CD4-positive, CD25-positive, alpha-beta regulatory T cell (primary cell): ENCODE results near the gene EFCAB12. TPM values are rescaled to one million over a fixed set of nuclear protein-coding genes. Genes with fewer than 3 reads are reported as not detected.

Experiments used
- ATAC-seq, 2 donors: fragments of 150-1000 bp; cut with Tn5 transposase; one replicate each; pipeline ENCODE4 v1.10.0; 2021; ENCODE audit warnings: low read depth in 2 of 2, moderate number of reproducible peaks in 2 of 2, moderate library complexity in 1 of 2
- DNase-seq, 3 donors: peaks; one replicate each; pipeline versions ENCODE4 v3.0.0 to v3.0.0-alpha.2; 2012 to 2022; ENCODE audit warnings: mixed read lengths in 1 of 3
- H3K27ac ChIP-seq: one replicate; pipeline ENCODE4 v1.7.0; 2013; ENCODE audit warnings: mild to moderate bottlenecking, low read length; ENCODE audit not compliant: insufficient read depth, poor library complexity, severe bottlenecking
- H3K27me3 ChIP-seq: one replicate; pipeline ENCODE4 v1.7.0; 2013; ENCODE audit warnings: low read length; ENCODE audit not compliant: control insufficient read depth, insufficient read depth
- H3K36me3 ChIP-seq: one replicate; pipeline ENCODE4 v1.7.0; 2013; ENCODE audit warnings: mild to moderate bottlenecking, low read length, moderate library complexity; ENCODE audit not compliant: control insufficient read depth, insufficient read depth
- H3K4me1 ChIP-seq: 2 replicates; pipeline ENCODE4 v1.7.0; 2013; ENCODE audit warnings: mild to moderate bottlenecking, low read length; ENCODE audit not compliant: insufficient read depth, control insufficient read depth, poor library complexity, severe bottlenecking
- H3K4me3 ChIP-seq: one replicate; pipeline ENCODE4 v1.7.0; 2013; ENCODE audit warnings: low read depth, mild to moderate bottlenecking, low read length, moderate library complexity
- H3K9me3 ChIP-seq, 2 experiments: 1 replicate in 1 of 2; 2 replicates in 1 of 2; pipeline ENCODE4 v1.7.0; 2013; ENCODE audit warnings: low read length in 2 of 2, mild to moderate bottlenecking in 1 of 2, moderate library complexity in 1 of 2; ENCODE audit not compliant: control insufficient read depth in 2 of 2
- H3K27ac Mint-ChIP-seq, 3 donors: one replicate each; pipeline ENCODE4 v1.8.0; 2020 to 2022; ENCODE audit warnings: mild to moderate bottlenecking in 3 of 3, mixed read lengths in 3 of 3, moderate library complexity in 2 of 3
- H3K27me3 Mint-ChIP-seq: one replicate; pipeline ENCODE4 v1.8.0; 2022; ENCODE audit warnings: mild to moderate bottlenecking, mixed read lengths
- H3K36me3 Mint-ChIP-seq: one replicate; pipeline ENCODE4 v1.8.0; 2020; ENCODE audit warnings: mixed read lengths
- H3K4me1 Mint-ChIP-seq, 4 donors: one replicate each; pipeline ENCODE4 v1.8.0; 2020 to 2022; ENCODE audit warnings: mixed read lengths in 4 of 4, mild to moderate bottlenecking in 1 of 4
- H3K4me3 Mint-ChIP-seq, 4 donors: one replicate each; pipeline ENCODE4 v1.8.0; 2020 to 2022; ENCODE audit warnings: mild to moderate bottlenecking in 4 of 4, mixed read lengths in 4 of 4, moderate library complexity in 3 of 4
- H3K9me3 Mint-ChIP-seq, 7 donors: one replicate each; pipeline ENCODE4 v1.8.0; 2020 to 2022; ENCODE audit warnings: mixed read lengths in 7 of 7, mild to moderate bottlenecking in 3 of 7, moderate library complexity in 2 of 7
- polyA plus RNA-seq, 4 donors: library from polyadenylated mRNA; unstranded; fragments of 300-500 nt; fragmentation: Illumina TruSeq; gene quantifications; one replicate each; pipeline ENCODE4 v1.2.3, GENCODE V29; 2021
- total RNA-seq: library from RNA; stranded (reverse); gene quantifications from one replicate; pipeline ENCODE4 v1.2.3, GENCODE V29; 2022

EFCAB12 gene
- total and polyA plus RNA-seq, 5 donors from 2014 or later, result 0.05 to 2.2 (median 0.09) TPM; not detected in 1

DNA sequence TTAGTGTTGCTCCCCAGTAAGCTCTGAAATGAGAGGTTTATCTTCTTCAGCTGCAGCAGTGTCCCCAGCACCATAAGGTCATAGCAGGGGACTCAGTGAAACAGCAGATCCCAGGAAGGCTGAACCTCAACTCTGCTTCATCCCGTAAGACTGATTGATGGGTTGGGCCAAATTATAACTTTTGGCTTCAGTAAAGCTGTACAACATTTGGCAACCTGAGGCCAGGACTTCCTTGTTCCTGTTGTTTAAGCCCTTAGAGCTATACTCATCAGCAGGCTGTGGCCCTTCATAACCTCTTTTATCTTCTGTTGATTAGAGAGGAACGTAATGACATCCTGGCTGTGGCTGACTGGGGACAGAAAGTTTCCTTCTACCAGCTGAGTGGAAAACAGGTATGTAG is 40.6 kb upstream of the EFCAB12 start:
- Mint-ChIP-seq H3K4me3 (no peak overlapping the region), H3K9me3 (no peaks in the 10 kb centered on the region), H3K36me3 (peaks cover 26% of the 10 kb centered on the region), H3K27ac (peak overlapping the region; percentile 76 to 86 (median 78)), H3K4me1 (peaks cover 12 to 21% (median 17%) of the 10 kb centered on the region in 4 donors), H3K27me3 (no peaks in the 10 kb centered on the region)
- H3K4me3 ChIP-seq, result no peak overlapping the region
- peak overlapping the region; percentile 59 for H3K27ac ChIP-seq
- peaks cover 10% of the 10 kb centered on the region for H3K4me1 ChIP-seq
- ATAC-seq (peak; percentile 83 to 96), DNase-seq (peak in 2 of 3 donors; percentile 37 to 62)
- H3K9me3 ChIP-seq, result no peaks in the 10 kb centered on the region
- H3K36me3 ChIP-seq, result peaks cover 4% of the 10 kb centered on the region
- H3K27me3 ChIP-seq, result no peaks in the 10 kb centered on the region

DNA sequence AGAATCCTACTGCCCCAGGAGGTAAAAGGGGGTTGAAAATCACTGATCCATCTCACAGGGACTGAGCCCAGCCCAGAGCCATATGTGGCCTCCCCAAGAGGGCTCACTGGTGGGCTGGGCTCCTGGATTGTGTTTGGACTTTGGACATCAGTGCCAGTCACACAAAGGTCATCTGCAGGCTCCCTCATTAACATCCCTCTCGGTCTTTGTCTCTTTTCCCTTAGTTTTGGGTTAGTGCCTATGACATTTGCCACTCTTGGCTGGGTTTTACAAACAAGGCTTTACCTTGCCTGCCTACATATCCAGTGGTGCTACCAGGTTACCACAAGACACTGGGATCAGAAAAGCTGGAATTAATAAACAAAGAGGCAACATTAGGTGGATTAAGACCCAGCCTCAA is 39.5 kb upstream of the EFCAB12 start:
- H3K4me3 Mint-ChIP-seq, result no peak overlapping the region
- Histone ChIP-seq H3K27ac (no peak overlapping the region), H3K9me3 (no peaks in the 10 kb centered on the region), H3K36me3 (peaks cover 7% of the 10 kb centered on the region), H3K4me1 (peaks cover 10% of the 10 kb centered on the region), H3K4me3 (no peak overlapping the region), H3K27me3 (no peaks in the 10 kb centered on the region)
- H3K27me3 Mint-ChIP-seq, result no peaks in the 10 kb centered on the region
- peak overlapping the region in 2 of 3 donors; percentile 5 to 76 for H3K27ac Mint-ChIP-seq
- peaks cover 31% of the 10 kb centered on the region for H3K36me3 Mint-ChIP-seq
- no peak for ATAC-seq
- peaks cover 12 to 21% (median 17%) of the 10 kb centered on the region in 4 donors for H3K4me1 Mint-ChIP-seq
- DNase-seq, result no peak
- no peaks in the 10 kb centered on the region for H3K9me3 Mint-ChIP-seq

DNA sequence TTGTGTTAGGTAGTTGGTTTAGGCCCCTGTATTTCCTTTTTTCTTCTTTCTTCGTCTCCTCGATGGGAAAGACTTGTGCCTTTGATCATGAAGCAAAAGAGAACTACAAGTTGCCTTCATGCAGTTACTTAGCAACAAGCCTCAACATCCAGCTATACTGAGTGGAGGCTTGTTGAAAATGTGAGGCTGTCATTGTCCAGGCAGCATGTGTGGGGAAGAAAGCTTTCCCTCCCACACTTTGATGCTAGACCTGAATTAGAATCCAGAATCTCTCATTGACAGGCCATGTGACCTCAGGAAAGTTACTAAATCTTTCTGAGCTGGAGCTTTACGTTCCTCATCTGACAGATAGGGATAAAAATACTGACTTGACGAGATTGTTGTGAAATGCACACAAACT is 35.3 kb upstream of the EFCAB12 start:
- Mint-ChIP-seq H3K4me1 (peaks cover 1 to 8% (median 4%) of the 10 kb centered on the region in 4 donors), H3K9me3 (no peaks in the 10 kb centered on the region), H3K36me3 (peaks cover 30% of the 10 kb centered on the region), H3K27me3 (no peaks in the 10 kb centered on the region), H3K27ac (no peak overlapping the region), H3K4me3 (no peak overlapping the region)
- Histone ChIP-seq H3K27me3 (no peaks in the 10 kb centered on the region), H3K36me3 (peaks cover 3% of the 10 kb centered on the region), H3K4me1 (peaks cover 1% of the 10 kb centered on the region), H3K27ac (no peak overlapping the region), H3K9me3 (no peaks in the 10 kb centered on the region), H3K4me3 (no peak overlapping the region)
- ATAC-seq (no peak), DNase-seq (no peak)

GRCh38 chr3:129463094-129463493 is 34.7 kb upstream of the EFCAB12 start:
- no peak for ATAC-seq
- no peak overlapping the region for H3K27ac Mint-ChIP-seq

DNA sequence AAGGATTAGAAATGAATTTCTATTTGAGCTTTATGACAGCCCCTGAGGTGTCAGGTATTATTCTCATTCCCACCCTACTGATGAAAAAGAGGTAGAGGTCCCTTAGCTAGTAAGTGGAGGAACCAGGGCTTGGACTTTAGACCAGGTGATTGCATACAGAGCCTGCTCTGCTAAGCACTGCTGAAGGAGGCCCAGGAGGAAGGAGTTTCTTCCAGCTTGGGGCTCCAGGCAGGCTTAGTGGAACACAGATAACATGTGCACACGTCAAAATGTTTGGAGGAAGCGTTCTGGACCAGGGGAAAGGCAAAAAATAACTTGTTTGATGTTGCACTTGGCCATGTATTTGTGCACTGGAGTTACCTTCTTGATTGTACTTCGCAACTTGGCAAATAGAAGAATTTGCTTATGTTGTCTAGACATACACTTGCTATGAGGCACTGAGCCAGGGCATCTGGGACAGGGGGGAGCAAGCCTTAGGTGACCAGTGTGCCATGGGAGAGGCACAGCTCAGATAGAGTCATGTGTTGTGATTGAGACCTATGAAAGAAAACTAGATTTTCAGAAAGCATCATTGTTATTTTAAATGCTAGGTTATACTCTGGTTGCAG is 34.0 kb upstream of the EFCAB12 start:
- Mint-ChIP-seq H3K4me3 (no peak overlapping the region), H3K27ac (peak overlapping the region in 1 of 3 donors; percentile 4), H3K36me3 (peaks cover 31% of the 10 kb centered on the region), H3K27me3 (no peaks in the 10 kb centered on the region), H3K4me1 (peaks cover 0 to 4% (median under 1%) of the 10 kb centered on the region in 4 donors), H3K9me3 (no peaks in the 10 kb centered on the region)
- Histone ChIP-seq H3K9me3 (no peaks in the 10 kb centered on the region), H3K4me1 (no peaks in the 10 kb centered on the region), H3K27ac (no peak overlapping the region), H3K27me3 (no peaks in the 10 kb centered on the region), H3K36me3 (peaks cover 3% of the 10 kb centered on the region), H3K4me3 (no peak overlapping the region)
- DNase-seq, result no peak
- ATAC-seq, result no peak

More at GRCh38 chr3:129463094-129463493, 34.7 kb upstream of the EFCAB12 start:
- DNase-seq, result no peak
- H3K4me3 Mint-ChIP-seq, result no peak overlapping the region
- no peaks in the 10 kb centered on the region for H3K9me3 Mint-ChIP-seq
- Histone ChIP-seq H3K4me1 (no peaks in the 10 kb centered on the region), H3K36me3 (peaks cover 3% of the 10 kb centered on the region), H3K27ac (no peak overlapping the region), H3K4me3 (no peak overlapping the region), H3K9me3 (no peaks in the 10 kb centered on the region), H3K27me3 (no peaks in the 10 kb centered on the region)
- no peaks in the 10 kb centered on the region for H3K27me3 Mint-ChIP-seq
- peaks cover 0 to 4% (median under 1%) of the 10 kb centered on the region in 4 donors for H3K4me1 Mint-ChIP-seq
- H3K36me3 Mint-ChIP-seq, result peaks cover 31% of the 10 kb centered on the region

- Mint-ChIP-seq H3K27me3 (no peaks in the 10 kb centered on the region), H3K9me3 (no peaks in the 10 kb centered on the region), H3K4me1 (peaks cover 0 to 4% (median under 1%) of the 10 kb centered on the region in 4 donors), H3K36me3 (peaks cover 34% of the 10 kb centered on the region), H3K4me3 (no peak overlapping the region), H3K27ac (peak overlapping the region in 1 of 3 donors; percentile 82)
- Histone ChIP-seq H3K4me3 (no peak overlapping the region), H3K27me3 (no peaks in the 10 kb centered on the region), H3K9me3 (no peaks in the 10 kb centered on the region), H3K4me1 (no peaks in the 10 kb centered on the region), H3K36me3 (peaks cover 10% of the 10 kb centered on the region), H3K27ac (no peak overlapping the region)
- no peak for ATAC-seq
- DNase-seq, result no peak
Measured at GRCh38 chr3:129461461-129462146, 33.2 kb upstream of the EFCAB12 start.

- Mint-ChIP-seq H3K27me3 (no peaks in the 10 kb centered on the region), H3K4me3 (no peak overlapping the region), H3K9me3 (no peaks in the 10 kb centered on the region), H3K4me1 (peaks cover 0 to 4% (median under 1%) of the 10 kb centered on the region in 4 donors), H3K36me3 (peaks cover 36% of the 10 kb centered on the region), H3K27ac (no peak overlapping the region)
- Histone ChIP-seq H3K4me3 (no peak overlapping the region), H3K9me3 (no peaks in the 10 kb centered on the region), H3K4me1 (no peaks in the 10 kb centered on the region), H3K27ac (no peak overlapping the region), H3K27me3 (no peaks in the 10 kb centered on the region), H3K36me3 (peaks cover 10% of the 10 kb centered on the region)
- ATAC-seq, result no peak
- no peak for DNase-seq
Measured at GRCh38 chr3:129461022-129461421, 32.6 kb upstream of the EFCAB12 start.
